DMS153 treated with DMSO at 0.1 percent for 48 hours (cell line): ENCODE data around the gene CTBP1.

Source experiments
- DNase-seq: peaks from one replicate; lab custom pipeline; 2025; ENCODE audit not compliant: unreplicated experiment; lab: John Stamatoyannopoulos, UW

CTBP1 gene

DNA sequence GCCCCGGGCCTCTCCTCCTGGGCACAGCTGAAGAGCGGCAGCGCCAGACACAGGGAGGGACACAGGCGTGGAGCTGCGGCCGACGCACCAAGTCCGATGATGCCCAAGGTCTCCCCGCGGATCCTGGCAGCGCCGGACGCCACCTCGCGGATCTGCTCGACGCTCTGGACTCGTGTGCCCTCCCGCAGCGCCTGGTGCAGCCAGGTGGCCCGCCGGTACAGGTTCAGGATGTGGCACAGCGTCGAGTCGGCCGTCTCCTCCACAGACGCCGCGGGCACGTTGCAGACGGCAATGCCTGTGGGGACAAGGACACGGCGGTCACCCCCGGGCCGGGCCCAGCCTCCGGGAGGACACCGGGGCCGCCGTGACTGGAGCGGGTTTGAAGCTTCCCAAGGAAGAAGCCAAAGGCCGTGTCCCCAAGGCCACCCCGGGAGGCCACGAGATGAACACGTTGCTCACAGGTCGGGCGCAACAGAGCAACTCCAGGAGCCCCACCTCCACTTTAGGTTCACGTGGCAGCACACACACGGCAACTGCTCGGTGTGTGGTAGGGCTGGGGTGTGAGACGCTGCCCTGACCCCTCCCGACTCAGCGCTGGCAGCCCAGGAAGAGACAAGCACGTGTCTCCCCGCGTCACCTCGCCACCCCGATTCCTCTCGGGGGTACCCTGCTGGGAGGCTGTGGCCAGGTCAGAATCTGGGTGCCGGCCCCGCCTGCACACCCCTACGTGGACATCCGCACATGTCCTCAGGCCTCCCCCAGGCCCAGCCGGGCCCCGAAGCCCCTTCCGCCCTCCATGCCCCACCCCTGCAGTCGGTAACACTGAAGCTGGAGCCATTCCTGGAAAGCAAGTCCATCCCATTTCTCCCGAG lies 23.4 kb downstream of the CTBP1 start:
- DNase-seq, result no peak

DNA sequence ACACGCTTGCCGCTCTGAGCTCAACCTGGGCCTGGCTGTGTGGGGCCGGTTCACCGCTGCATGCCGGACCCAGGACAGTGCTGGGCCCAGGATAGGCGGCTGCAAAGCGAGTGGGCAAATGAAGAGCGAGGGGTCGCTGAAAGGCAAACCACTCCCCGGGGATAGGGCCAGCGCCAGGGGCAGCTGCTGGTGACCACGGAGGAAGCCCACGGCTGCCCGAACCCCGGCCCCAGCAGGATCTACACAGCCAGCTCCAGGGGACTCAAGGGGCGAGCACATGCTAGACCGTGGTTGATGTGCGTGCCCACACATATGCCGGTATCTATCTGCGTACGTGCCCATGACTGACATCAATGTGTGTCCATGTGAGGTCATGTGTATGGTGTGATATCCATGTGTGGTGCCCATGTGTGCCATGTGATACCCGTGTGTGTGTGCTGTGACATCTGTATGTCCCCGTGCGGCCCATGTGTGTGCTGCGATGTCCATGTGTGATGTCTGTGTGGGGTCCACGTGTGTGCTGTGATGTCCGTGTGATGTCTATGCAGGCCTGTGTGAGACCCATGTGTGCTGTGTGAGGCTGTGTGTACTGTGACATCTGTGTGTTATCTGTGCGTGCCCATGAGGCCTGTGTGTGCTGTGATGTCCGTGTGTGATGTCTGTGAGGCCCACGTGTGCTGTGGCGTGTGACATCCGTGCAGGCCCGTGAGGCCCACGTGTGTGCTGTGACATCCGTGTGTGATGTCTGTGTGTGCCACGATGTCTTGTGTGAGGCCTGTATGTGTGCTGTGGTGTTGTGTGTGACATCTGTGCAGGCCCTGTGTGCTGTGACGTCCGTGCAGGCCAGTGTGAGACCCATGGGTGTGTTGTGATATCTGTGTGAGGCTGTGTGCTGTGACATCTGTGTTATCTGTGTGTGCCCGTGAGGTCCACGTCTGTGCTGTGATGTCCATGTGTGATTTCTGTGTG lies 24.8 kb downstream of the CTBP1 start:
- no peak for DNase-seq

DNA sequence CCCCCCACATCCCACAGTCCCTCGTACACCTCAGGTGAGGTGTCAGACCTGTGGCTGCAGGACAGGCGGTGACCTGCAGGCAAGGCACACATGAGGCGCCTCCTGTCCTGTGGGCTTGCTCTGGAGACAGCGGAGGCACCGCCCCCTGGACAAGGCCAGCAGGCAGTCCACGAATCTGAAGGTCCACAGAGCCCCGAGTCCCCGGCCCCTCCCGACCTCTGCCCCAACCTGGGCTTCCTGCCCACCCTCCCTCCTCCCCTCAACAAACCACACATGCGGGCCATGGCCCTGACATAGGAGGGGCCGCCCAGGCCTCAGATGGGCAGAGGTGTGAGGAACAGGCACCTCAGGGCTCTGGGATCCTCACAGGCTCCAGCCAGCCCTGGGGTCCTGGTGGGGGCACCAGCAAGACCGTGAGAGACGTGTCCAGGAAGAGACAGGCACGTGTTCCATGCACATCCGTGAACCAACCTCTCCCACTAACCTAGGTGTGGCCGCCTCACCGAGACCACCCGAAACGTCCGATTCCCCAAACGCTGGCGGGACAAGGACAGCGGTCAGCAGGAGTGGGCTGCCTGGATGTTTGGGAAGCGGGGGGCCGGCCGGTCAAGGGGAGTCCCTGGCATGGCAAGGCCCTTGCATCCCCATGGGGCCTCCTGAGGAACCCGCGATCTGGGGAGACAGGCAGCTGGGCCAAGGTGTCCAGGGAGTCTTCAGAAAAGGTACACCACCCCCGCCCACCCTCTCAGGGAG lies 25.8 kb downstream of the CTBP1 start:
- DNase-seq, result no peak

DNA sequence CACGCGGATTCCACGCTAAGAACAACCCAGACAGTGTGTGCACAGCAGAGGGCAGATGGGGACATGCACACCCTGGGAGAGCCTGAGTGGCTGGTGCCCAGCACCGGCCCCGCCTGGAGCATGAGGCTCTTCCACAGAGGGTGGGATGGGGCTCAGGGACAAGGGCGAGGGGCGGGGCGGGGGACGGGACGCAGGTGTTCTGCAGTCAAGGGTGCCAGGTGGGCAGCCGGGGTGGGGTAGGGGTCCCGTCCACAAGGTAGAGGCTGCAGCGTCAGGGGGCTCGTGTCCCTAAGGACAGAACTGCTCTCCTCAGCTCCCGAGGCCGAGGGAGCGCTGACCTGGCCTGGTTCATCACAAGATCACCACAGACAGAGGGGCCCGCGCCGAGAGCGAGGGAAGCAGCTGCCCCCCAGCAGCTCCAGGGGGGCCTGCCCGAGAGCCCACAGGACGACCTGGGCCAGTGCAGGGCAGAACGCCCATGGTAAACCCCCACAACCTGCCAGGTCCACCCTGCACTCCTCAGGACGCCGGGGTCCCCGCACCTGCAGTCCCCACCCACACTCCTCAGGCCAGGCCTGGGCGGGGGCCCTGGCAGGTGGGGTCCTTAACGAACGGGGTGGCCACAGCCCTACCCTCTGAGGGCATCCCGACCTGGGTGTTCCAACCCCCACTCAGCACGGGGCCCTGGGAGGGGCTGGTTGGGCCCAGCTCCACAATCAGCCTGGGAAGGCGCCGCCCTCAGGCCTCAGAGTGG lies 26.7 kb downstream of the CTBP1 start:
- DNase-seq, result no peak

DNA sequence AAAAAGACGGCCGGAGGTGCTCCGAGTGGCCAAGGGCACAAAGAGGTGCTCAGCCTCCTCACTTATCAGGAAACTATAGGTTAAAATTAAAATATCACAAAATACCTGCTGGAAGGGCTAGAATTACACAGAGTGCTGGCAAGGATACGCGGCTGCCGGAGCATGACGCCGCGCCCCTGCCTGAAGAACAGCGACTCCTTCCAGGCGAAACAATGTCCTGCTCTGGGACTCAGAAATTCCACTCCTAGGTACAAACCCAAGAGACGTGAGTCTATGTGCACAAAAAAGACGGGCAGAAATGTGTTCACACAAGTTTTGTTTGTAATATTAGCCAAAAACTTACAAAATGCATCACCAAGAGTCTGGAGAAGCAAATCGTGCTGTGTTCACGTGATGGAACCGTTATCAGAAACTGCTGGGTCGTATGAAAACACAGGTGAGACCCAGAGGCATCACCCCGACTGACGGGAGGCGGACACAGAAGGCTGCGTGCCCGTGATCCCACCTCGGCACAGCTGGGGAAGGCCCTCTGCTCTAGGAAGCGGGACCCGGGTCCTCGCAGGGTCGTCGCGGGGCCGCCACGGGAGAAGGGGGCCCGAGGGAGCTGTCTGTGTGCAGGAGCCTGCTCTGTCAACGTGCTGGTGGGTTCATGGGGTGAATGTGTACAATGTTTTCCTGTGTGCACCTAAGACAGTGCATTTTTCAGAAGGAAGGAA lies 27.6 kb downstream of the CTBP1 start:
- DNase-seq, result no peak

GRCh38 chr4:1220566-1220965 lies 28.4 kb downstream of the CTBP1 start:
- no peak for DNase-seq

DNA sequence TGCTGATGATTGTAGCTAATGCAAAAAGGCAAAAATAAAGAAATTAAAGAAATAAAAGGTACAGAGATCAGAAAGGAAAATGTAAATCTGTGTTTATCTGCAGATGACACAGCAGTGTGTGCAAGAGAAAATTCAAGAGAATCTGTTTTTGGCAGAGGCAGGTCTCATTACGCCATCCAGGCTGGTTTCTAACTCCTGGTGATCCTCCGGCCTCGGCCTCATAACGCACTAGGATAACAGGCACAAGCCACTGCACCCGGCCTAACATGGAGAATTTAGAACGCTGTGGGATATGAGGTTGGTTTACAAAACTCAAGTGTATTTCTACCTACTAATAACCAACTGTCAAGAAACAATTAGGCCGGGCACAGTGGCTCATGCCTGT lies 29.4 kb downstream of the CTBP1 start:
- DNase-seq, result no peak

DNA sequence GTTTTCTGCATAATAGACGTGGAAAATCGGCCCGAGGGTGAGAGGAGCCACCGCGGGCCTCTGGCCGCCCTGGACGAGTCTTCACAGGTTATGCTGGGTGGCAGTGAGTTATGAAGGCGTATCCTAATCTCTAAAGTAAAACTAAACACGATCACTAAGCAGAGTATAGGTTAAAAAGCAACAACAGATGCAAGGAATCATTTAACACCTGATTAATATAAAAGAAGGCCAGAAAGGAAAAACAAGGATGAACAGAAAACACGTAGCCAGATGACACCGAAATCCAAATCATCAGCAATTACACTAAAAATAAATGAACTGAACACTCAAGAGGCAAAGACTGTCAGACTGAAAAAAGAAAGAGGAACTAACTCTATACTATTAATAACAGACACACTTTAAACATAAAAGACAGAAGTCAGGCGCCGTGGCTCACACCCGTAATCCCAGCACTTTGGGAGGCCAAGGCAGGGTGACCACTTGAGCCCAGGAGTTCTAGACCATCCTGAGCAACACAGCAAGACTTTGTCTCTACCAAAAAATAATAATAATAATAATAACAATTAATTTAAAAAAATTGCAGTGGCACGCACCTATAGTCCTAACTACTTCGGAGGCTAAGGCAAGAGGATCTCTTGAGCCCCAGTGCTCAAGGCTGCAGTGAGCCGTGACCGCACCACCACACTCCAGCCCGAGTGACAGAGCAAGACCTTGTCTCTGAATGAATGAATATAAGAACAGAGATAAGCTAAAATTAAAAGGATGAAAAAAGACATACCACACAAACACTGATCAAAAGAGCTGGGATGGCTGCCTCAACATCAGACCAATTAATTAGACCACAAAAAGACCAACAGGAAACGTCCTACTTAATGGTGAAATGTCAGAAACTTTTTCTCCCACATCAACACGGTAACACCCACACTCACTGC lies 30.0 kb downstream of the CTBP1 start:
- no peak for DNase-seq

- DNase-seq, result no peak
Observed at GRCh38 chr4:1217366-1217765, 31.6 kb downstream of the CTBP1 start.

- no peak for DNase-seq
Observed at GRCh38 chr4:1216869-1217294, 32.0 kb downstream of the CTBP1 start.

DNA sequence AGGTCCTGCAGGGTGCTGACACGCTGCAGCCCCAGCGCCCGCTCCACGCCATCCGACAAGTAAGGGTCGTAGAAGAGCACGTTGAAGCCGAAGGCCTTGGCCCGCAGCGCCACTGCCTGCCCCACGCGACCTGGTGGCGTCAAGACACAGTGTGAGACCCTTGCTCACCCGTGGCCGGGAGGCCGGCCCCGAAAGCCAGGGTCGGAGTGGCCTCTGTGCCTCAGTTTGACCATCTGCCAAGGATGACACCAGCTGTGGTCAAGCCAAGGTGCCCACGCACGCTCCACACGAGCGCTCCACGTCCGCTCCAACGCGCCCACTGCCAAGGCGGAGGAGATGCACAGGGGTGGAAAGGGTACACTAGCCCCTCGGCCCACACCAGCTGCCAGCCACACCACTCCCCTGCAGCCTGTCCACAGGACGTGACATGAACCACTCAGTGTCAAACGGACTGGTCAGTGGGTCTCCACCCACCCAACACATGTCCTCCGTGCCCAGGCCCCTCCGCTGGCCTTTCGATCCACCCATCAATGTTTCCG lies 32.8 kb downstream of the CTBP1 start:
- no peak for DNase-seq

DNA sequence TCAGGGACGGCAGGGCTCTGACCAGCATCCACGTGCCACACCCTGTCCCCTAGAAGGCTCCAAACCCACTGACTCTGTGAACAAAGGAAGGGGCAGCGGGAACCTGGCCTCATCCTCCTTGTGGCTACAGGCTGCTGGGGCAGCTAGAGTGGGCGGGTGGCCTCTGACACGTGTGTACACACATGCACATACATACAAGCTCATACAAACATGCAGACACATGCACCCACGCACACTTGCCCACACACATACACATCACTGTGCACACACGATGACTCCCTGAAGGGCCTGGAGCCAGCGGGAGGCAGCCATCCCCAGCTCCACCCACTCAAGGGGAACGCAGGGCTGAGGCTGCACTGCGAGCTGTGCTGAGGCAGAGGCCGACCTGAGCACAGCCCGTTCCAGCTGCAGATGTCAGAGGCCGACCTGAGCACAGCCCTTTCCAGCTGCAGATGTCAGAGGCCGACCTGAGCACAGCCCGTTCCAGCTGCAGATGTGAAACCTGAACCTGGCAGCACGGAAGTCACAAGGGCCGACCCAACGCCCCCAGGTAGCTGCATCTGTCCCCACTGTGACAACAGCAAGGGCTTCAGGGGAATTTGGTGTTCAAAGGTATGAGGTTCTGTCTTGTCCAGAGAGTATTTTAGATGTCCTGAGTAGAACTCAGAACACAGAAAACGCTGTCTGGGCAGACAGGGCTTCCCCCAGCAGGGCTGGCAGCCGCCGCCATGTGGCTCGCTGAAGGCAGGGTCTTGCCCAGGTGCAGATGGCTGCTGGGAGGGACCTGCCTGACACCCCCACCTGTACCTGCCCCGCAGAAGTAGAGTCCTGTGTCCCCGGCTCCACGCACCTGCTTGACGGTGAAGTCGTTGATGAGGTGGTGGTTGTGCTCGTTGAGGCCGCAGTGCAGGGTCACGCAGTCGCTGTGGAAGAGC lies 33.5 kb downstream of the CTBP1 start:
- no peak for DNase-seq

- DNase-seq, result no peak
Observed at GRCh38 chr4:1214101-1215095, 34.5 kb downstream of the CTBP1 start.

- no peak for DNase-seq
Observed at GRCh38 chr4:1213336-1213995, 35.5 kb downstream of the CTBP1 start.

- DNase-seq, result no peak
Observed at GRCh38 chr4:1212546-1213335, 36.2 kb downstream of the CTBP1 start.
